Measurements from ENCODE around the gene TNFRSF18.

Gene TNFRSF18

GRCh38 chr1:1189111-1189510, 17.3 kb downstream of the TNFRSF18 start:
- H3K4me3 ChIP-seq (ENCODE audit: low read length in 2 of 2): no peak overlapping the region
- no peak overlapping the region for H3K9ac ChIP-seq (ENCODE audit: low read length in 2 of 2)
- H3K27me3 ChIP-seq (ENCODE audit: control insufficient read depth in 1 of 2, insufficient read depth in 2 of 2, low read length in 2 of 2): no peaks in the 10 kb centered on the region
- no peaks in the 10 kb centered on the region for H3K9me3 ChIP-seq (ENCODE audit: control insufficient read depth in 2 of 2, low read length in 2 of 2)
- H3K4me1 ChIP-seq (ENCODE audit: control insufficient read depth, insufficient read depth, low read length): no peaks in the 10 kb centered on the region
- no peak overlapping the region for H3K27ac ChIP-seq (ENCODE audit: low read length)
- no peaks in the 10 kb centered on the region for H3K36me3 ChIP-seq (ENCODE audit: control insufficient read depth in 2 of 2, insufficient read depth in 2 of 2, low read length in 2 of 2)

- H3K9me3 ChIP-seq (ENCODE audit: control insufficient read depth in 2 of 2, low read length in 2 of 2): no peaks in the 10 kb centered on the region
- H3K27ac ChIP-seq (ENCODE audit: low read length): no peak overlapping the region
- H3K4me1 ChIP-seq (ENCODE audit: control insufficient read depth, insufficient read depth, low read length): no peaks in the 10 kb centered on the region
- H3K27me3 ChIP-seq (ENCODE audit: control insufficient read depth in 1 of 2, insufficient read depth in 2 of 2, low read length in 2 of 2): no peaks in the 10 kb centered on the region
- H3K4me3 ChIP-seq (ENCODE audit: low read length in 2 of 2): no peak overlapping the region
- H3K36me3 ChIP-seq (ENCODE audit: control insufficient read depth in 2 of 2, insufficient read depth in 2 of 2, low read length in 2 of 2): no peaks in the 10 kb centered on the region
- no peak overlapping the region for H3K9ac ChIP-seq (ENCODE audit: low read length in 2 of 2)
Measured at GRCh38 chr1:1187938-1188337, 18.5 kb downstream of the TNFRSF18 start.

- Histone ChIP-seq H3K27ac (ENCODE audit: low read length) (no peak overlapping the region), H3K9me3 (ENCODE audit: control insufficient read depth in 2 of 2, low read length in 2 of 2) (no peaks in the 10 kb centered on the region), H3K27me3 (ENCODE audit: control insufficient read depth in 1 of 2, insufficient read depth in 2 of 2, low read length in 2 of 2) (peaks cover 2 to 3% of the 10 kb centered on the region in 2 donors), H3K4me1 (ENCODE audit: control insufficient read depth, insufficient read depth, low read length) (no peaks in the 10 kb centered on the region), H3K9ac (ENCODE audit: low read length in 2 of 2) (no peak overlapping the region), H3K4me3 (ENCODE audit: low read length in 2 of 2) (no peak overlapping the region), H3K36me3 (ENCODE audit: control insufficient read depth in 2 of 2, insufficient read depth in 2 of 2, low read length in 2 of 2) (no peaks in the 10 kb centered on the region)
Measured at GRCh38 chr1:1185101-1185765, 21.2 kb downstream of the TNFRSF18 start.

DNA sequence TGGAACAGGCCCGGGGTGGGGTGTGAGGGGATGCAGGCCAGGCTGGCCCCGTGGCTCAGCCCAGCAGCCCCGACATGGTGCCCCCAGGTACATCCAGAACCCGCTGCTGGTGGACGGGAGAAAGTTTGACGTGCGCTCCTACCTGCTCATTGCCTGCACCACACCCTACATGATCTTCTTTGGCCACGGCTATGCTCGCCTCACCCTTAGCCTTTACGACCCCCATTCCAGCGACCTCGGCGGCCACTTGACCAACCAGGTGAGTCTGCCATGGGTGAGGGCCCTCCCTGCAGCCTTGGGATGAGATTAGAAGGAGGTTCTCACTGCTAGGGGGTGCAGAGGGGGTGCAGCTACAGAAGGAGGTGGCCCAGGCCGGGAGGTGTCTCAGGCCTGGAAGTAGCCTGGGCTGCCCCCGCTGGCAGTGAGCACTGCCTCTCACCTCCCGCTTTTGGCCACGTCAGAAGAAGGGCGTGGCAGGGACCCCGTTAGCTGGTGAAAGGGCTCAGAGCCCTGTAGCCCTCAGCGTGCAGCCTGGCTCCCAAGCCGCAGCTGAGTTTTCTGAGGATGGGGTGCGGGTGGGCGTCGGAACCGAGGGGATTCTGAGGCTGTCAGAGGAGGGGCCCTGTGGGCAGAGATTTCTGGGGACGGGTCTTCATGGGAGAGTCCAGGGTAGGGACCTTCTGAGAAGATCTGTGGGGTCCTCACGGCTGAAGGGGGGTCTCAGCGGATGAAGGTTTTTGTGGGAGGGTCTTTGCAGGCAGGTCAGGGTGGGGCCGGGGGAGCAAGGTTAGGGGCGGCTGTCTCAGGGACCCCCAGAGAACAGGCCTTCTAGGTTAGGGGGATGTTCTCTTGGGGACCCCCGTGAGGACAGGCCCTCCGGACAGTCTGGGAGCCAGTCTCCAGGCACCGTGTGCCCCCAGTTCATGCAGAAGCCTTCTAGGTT, 22.3 kb downstream of the TNFRSF18 start:
- Histone ChIP-seq H3K27ac (ENCODE audit: low read length) (no peak overlapping the region), H3K27me3 (ENCODE audit: control insufficient read depth in 1 of 2, insufficient read depth in 2 of 2, low read length in 2 of 2) (peaks cover 2 to 3% of the 10 kb centered on the region in 2 donors), H3K36me3 (ENCODE audit: control insufficient read depth in 2 of 2, insufficient read depth in 2 of 2, low read length in 2 of 2) (no peaks in the 10 kb centered on the region), H3K4me1 (ENCODE audit: control insufficient read depth, insufficient read depth, low read length) (no peaks in the 10 kb centered on the region), H3K9me3 (ENCODE audit: control insufficient read depth in 2 of 2, low read length in 2 of 2) (no peaks in the 10 kb centered on the region), H3K4me3 (ENCODE audit: low read length in 2 of 2) (no peak overlapping the region), H3K9ac (ENCODE audit: low read length in 2 of 2) (no peak overlapping the region)

DNA sequence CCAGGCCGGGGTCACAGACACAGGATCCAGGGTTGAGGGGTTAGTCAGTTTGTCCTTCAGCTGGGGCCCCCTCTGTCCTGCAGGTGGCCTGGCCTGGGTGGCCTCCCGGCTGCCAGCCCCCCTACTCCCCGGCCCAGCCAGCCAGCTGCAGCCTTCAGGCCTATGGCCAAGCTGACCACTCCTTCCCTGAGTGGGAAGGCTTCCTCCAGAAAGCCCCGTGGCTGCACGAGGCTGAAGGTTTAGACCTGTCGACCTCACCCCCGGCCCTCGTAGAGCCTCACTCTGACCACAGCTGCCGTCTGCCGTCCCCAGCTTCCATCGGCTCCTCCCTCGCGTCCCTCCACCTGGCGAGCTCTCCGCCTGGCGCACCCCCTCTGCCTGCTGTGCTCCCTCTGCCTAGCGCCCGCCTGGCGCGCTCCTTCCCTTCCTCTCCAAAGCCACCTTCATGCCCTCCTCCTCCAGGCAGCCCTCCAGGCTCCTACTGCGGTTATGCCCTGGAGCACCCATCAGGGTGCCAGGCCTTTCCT, 23.1 kb downstream of the TNFRSF18 start:
- Histone ChIP-seq H3K4me3 (ENCODE audit: low read length in 2 of 2) (no peak overlapping the region), H3K27me3 (ENCODE audit: control insufficient read depth in 1 of 2, insufficient read depth in 2 of 2, low read length in 2 of 2) (peaks cover 5 to 6% of the 10 kb centered on the region in 2 donors), H3K36me3 (ENCODE audit: control insufficient read depth in 2 of 2, insufficient read depth in 2 of 2, low read length in 2 of 2) (no peaks in the 10 kb centered on the region), H3K9ac (ENCODE audit: low read length in 2 of 2) (no peak overlapping the region), H3K4me1 (ENCODE audit: control insufficient read depth, insufficient read depth, low read length) (no peaks in the 10 kb centered on the region), H3K9me3 (ENCODE audit: control insufficient read depth in 2 of 2, low read length in 2 of 2) (no peaks in the 10 kb centered on the region), H3K27ac (ENCODE audit: low read length) (no peak overlapping the region)

DNA sequence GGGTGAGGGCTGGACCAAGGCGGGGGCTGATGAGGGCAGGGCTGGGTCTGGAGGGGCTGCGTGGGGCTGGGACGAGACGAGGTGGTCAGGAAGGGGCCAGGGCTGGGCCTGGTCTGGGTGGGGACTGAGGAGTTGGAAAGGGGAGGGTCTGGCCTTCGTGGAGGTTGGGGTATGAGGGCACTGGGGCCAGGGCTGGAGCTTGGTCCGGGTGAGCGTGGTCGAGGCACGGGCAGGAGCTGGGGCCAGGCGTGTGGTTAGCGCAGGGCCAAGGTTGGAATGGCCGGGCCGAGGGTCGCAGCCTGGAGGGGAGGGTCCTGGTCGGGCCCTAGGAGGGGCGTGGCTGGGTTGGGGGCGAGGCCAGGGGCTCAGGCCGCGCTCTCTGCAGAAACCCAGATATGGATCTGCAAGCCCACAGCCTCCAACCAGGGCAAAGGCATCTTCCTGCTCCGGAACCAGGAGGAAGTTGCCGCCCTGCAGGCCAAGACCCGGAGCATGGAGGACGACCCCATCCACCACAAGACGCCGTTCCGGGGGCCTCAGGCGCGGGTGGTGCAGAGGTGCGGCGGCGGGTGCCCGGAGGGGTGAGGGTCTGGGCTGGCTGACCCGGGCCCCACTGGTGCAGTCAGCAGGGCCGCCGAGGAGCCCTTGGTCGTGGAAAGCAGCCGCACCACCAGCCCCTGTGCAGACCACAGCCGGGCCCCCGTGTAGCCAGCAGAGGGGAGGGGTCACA, 23.7 kb downstream of the TNFRSF18 start:
- no peaks in the 10 kb centered on the region for H3K4me1 ChIP-seq (ENCODE audit: control insufficient read depth, insufficient read depth, low read length)
- H3K36me3 ChIP-seq (ENCODE audit: control insufficient read depth in 2 of 2, insufficient read depth in 2 of 2, low read length in 2 of 2): no peaks in the 10 kb centered on the region
- no peak overlapping the region for H3K4me3 ChIP-seq (ENCODE audit: low read length in 2 of 2)
- H3K27me3 ChIP-seq (ENCODE audit: control insufficient read depth in 1 of 2, insufficient read depth in 2 of 2, low read length in 2 of 2): peaks cover 7 to 9% of the 10 kb centered on the region in 2 donors
- H3K27ac ChIP-seq (ENCODE audit: low read length): no peak overlapping the region
- H3K9me3 ChIP-seq (ENCODE audit: control insufficient read depth in 2 of 2, low read length in 2 of 2): no peaks in the 10 kb centered on the region
- no peak overlapping the region for H3K9ac ChIP-seq (ENCODE audit: low read length in 2 of 2)

GRCh38 chr1:1181938-1182410, 24.4 kb downstream of the TNFRSF18 start:
- Histone ChIP-seq H3K4me3 (ENCODE audit: low read length in 2 of 2) (no peak overlapping the region), H3K9me3 (ENCODE audit: control insufficient read depth in 2 of 2, low read length in 2 of 2) (no peaks in the 10 kb centered on the region)

DNA sequence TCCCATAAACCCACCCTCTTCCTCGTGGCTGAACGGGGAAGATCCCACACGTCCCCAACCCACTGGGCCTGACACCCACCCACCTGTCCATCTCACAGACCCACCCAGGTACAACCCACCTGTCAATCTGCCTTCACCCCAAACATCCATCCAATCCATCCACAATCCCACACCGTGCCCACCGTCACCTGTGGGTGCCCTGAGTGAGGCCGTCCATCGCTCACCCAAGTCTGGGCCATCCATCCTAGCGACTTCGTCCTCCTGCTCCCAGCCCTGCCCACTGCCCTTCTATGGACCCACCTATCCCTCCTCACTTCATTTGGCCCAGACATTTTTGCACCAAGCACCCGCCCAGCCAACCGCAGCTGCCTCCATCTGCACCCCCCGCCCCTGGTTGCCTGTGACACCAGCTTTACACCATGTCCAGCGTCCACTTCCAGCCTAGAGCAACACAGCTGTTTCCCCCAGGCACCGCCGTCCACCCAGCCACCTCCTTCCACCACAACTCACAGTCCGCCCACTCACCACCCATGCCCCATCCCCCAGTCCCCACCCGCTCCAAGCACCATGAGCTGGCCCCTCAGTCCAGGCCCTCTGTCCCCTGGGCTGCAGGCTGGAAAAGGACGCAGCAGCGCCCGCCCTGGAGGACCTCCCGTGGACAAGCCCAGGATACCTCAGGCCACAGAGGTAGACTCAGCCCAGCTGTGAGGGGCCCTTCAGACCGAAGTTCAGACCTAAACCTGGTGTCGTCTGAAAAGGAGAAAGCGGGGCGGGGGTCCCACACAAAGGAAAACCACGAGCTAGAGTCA, 25.1 kb downstream of the TNFRSF18 start:
- Histone ChIP-seq H3K9ac (ENCODE audit: low read length in 2 of 2) (no peak overlapping the region), H3K4me3 (ENCODE audit: low read length in 2 of 2) (no peak overlapping the region), H3K4me1 (ENCODE audit: control insufficient read depth, insufficient read depth, low read length) (no peaks in the 10 kb centered on the region), H3K27me3 (ENCODE audit: control insufficient read depth in 1 of 2, insufficient read depth in 2 of 2, low read length in 2 of 2) (peaks cover 14 to 17% of the 10 kb centered on the region in 2 donors), H3K27ac (ENCODE audit: low read length) (no peak overlapping the region), H3K36me3 (ENCODE audit: control insufficient read depth in 2 of 2, insufficient read depth in 2 of 2, low read length in 2 of 2) (no peaks in the 10 kb centered on the region), H3K9me3 (ENCODE audit: control insufficient read depth in 2 of 2, low read length in 2 of 2) (no peaks in the 10 kb centered on the region)

More at GRCh38 chr1:1181938-1182410, 24.4 kb downstream of the TNFRSF18 start:
- Histone ChIP-seq H3K9ac (ENCODE audit: low read length in 2 of 2) (no peak overlapping the region), H3K4me1 (ENCODE audit: control insufficient read depth, insufficient read depth, low read length) (no peaks in the 10 kb centered on the region), H3K27ac (ENCODE audit: low read length) (no peak overlapping the region), H3K27me3 (ENCODE audit: control insufficient read depth in 1 of 2, insufficient read depth in 2 of 2, low read length in 2 of 2) (peaks cover 11 to 12% of the 10 kb centered on the region in 2 donors), H3K36me3 (ENCODE audit: control insufficient read depth in 2 of 2, insufficient read depth in 2 of 2, low read length in 2 of 2) (no peaks in the 10 kb centered on the region)

- no peaks in the 10 kb centered on the region for H3K36me3 ChIP-seq (ENCODE audit: control insufficient read depth in 2 of 2, insufficient read depth in 2 of 2, low read length in 2 of 2)
- no peak overlapping the region for H3K9ac ChIP-seq (ENCODE audit: low read length in 2 of 2)
- peaks cover 14 to 18% of the 10 kb centered on the region in 2 donors for H3K27me3 ChIP-seq (ENCODE audit: control insufficient read depth in 1 of 2, insufficient read depth in 2 of 2, low read length in 2 of 2)
- no peaks in the 10 kb centered on the region for H3K4me1 ChIP-seq (ENCODE audit: control insufficient read depth, insufficient read depth, low read length)
- H3K9me3 ChIP-seq (ENCODE audit: control insufficient read depth in 2 of 2, low read length in 2 of 2): no peaks in the 10 kb centered on the region
- H3K27ac ChIP-seq (ENCODE audit: low read length): no peak overlapping the region
- H3K4me3 ChIP-seq (ENCODE audit: low read length in 2 of 2): no peak overlapping the region
Measured at GRCh38 chr1:1179983-1180861, 26.2 kb downstream of the TNFRSF18 start.

All from stomach smooth muscle (tissue), 2 donors.